Measurements from ENCODE around the gene C1orf116. TPM values are rescaled to one million over a fixed set of nuclear protein-coding genes. Genes with fewer than 3 reads are reported as not detected.

Gene C1orf116
- total and polyA plus RNA-seq, 12 donors: 0.07 to 1.5 (median 0.64) TPM

DNA sequence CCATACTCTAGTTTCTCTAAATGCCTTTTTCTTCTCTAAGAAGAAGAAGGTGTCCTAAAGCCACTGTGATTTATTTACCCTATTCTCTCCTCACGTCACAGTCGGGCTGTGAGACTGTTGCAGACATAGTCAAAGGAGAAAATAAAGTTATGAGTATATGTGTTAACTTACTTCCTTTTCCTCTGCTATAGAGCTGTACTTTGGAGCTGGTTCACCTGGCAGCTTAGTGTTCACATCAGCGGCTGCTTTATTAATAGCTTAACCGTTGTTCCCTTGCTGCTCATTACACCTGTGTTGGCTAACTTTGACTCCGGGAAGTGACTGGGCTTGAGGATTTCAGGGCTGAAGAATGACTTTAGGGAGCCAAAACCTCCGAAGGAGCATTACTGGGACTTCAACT lies 24.1 kb upstream of the C1orf116 start:
- Histone ChIP-seq H3K9me3 (no peaks in the 10 kb centered on the region), H3K4me3 (peak overlapping the region in 7 of 10 donors; percentile 1 to 23 (median 8)), H3K27ac (peak overlapping the region in 8 of 10 donors; percentile 4 to 94 (median 93)), H3K4me1 (peaks cover 8 to 77% (median 33%) of the 10 kb centered on the region in 9 donors), H3K27me3 (no peaks in the 10 kb centered on the region), H3K36me3 (peaks cover 0 to 29% (median 0%) of the 10 kb centered on the region in 9 donors)
- WGBS, 2 donors: 72 to 73% methylated on average over 6 of the region's 6 CpGs
- intact Hi-C loops (cut with DNase I): no loop called here
- DNase-seq (no peak), ATAC-seq (no peak)
- TF ChIP-seq, protein P1, sequence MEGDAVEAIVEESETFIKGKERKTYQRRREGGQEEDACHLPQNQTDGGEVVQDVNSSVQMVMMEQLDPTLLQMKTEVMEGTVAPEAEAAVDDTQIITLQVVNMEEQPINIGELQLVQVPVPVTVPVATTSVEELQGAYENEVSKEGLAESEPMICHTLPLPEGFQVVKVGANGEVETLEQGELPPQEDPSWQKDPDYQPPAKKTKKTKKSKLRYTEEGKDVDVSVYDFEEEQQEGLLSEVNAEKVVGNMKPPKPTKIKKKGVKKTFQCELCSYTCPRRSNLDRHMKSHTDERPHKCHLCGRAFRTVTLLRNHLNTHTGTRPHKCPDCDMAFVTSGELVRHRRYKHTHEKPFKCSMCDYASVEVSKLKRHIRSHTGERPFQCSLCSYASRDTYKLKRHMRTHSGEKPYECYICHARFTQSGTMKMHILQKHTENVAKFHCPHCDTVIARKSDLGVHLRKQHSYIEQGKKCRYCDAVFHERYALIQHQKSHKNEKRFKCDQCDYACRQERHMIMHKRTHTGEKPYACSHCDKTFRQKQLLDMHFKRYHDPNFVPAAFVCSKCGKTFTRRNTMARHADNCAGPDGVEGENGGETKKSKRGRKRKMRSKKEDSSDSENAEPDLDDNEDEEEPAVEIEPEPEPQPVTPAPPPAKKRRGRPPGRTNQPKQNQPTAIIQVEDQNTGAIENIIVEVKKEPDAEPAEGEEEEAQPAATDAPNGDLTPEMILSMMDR (IDR thresholded peaks at IDR 0.05): no peak

DNA sequence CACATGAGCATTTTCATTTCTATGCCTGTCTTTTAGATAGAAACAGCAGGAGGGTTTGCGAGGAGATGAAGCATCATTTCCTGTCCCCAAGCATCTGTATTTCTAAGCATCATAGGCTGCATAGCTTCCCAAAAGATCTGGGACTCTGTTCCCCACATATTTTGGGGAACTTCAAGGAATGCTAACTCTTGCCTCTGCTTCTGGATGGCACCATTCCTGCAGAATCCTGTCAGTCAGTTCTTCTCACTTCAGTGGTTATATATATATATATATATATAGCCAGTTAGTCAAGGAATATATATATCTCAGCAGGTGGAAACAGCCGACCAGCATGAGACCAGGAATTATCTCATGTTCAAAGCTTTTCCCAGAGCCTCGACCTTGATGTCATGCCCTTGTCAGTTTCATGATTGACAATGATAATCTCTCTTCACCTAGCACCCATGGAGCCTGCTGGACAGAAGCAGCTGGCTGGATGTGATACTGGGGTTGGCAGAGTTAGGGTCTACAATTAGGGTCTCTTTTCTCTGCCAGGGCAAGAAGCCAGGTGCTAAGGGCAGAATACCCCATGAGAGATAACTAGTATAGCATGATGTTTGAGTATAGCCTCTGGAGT lies 22.9 kb upstream of the C1orf116 start:
- WGBS, 2 donors: 27 to 54% methylated on average over 3 of the region's 3 CpGs
- H3K27me3 ChIP-seq: no peaks in the 10 kb centered on the region
- intact Hi-C loops (cut with DNase I): no loop called here
- TF ChIP-seq, protein P1 (IDR thresholded peaks at IDR 0.05): no peak
- H3K4me3 ChIP-seq: peak overlapping the region in 6 of 10 donors; percentile 5 to 77 (median 13)
- DNase-seq (no peak), ATAC-seq (peak in 1 of 8 donors; percentile 6)
- peaks cover 9 to 81% (median 39%) of the 10 kb centered on the region in 9 donors for H3K4me1 ChIP-seq
- H3K36me3 ChIP-seq: peaks cover 0 to 21% (median 0%) of the 10 kb centered on the region in 9 donors
- peak overlapping the region; percentile 3 to 94 (median 93) for H3K27ac ChIP-seq
- no peaks in the 10 kb centered on the region for H3K9me3 ChIP-seq

DNA sequence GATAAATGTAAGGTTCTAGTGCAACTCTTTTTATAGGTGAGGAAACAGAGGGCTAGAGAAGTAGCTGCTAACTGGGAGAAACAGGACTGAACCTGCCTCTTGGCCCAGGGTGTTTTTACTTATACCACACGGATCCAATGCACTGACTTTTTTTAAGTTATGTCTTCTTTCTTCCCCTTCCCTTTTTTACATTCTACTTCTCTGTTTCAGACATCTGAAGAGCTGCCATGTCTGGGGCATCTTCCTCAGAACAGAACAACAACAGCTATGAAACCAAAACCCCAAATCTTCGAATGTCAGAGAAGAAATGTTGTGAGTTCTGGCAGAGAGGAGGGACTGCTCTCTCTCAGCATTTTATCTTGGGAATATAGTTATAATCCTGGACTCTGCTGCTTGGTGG lies 21.9 kb upstream of the C1orf116 start:
- Histone ChIP-seq H3K36me3 (peaks cover 0 to 12% (median 0%) of the 10 kb centered on the region in 9 donors), H3K4me3 (peak overlapping the region in 6 of 10 donors; percentile 3 to 77 (median 30)), H3K27me3 (no peaks in the 10 kb centered on the region), H3K27ac (peak overlapping the region in 8 of 10 donors; percentile 86 to 94 (median 93)), H3K9me3 (no peaks in the 10 kb centered on the region), H3K4me1 (peaks cover 6 to 75% (median 36%) of the 10 kb centered on the region in 9 donors)
- 47 to 60% methylated on average over 2 of the region's 2 CpGs for WGBS, 2 donors
- TF ChIP-seq, protein P1 (IDR thresholded peaks at IDR 0.05): no peak
- DNase-seq (no peak), ATAC-seq (no peak)
- intact Hi-C loops (cut with DNase I): no loop called here

DNA sequence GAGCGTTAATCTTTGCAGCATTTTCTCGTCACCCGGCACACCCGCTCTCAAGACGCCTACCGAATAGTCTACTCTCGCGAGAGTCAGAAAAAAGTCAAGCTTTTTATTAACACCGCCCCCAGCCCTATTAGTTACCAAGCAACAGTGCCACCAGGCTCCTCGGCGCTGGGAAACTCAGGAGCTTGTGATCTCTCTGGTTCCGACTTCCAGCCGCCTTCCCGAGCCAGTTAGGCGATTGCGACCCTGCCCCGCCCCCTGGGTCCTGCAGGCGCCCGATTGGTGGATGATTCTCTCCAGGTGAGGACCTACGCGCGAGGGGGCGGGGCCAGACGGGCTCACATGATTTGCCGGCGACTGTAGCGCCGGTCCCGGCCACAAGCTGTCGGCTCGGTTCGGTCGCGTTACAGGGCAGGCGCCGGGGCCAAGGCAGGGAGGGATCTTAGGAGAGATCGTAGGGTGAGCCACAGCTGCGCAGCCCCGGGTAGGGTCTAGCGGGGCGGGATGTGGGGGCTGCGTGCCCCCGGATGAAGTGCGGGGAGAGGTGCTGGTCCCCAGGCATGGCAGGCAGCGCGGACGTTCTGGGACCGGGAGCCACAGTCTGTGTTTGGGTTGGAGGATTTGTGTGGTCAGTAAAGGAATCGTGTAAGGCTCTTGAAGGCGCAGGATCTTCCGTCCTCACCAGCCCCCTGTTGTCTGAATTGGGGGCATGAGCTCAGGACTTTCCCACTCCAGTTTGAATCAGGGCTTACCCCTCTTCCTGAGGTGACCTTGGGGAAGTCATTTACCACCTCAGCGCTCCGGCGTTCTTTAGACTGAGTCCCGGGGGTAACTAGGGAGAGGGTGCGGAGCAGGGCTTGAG lies 20.6 kb upstream of the C1orf116 start, which contains the start of gene PFKFB2:
Gene PFKFB2 (plus strand): TSS at position 365 of the 859 bp plus-strand sequence. CDS start 1,443 bp downstream, outside the sequence.
- Histone ChIP-seq H3K27ac (peak within 1 kb of the TSS; percentile 76 to 94 (median 93)), H3K4me3 (peak within 1 kb of the TSS; percentile 43 to 86 (median 70)), H3K27me3 (no peaks in the 10 kb centered on the region), H3K4me1 (peaks cover 10 to 76% (median 41%) of the 10 kb centered on the region in 9 donors), H3K9me3 (no peaks in the 10 kb centered on the region), H3K36me3 (peaks cover 0 to 24% (median 9%) of the 10 kb centered on the region in 9 donors)
- 2 to 3% methylated on average over 56 of the region's 56 CpGs for WGBS, 2 donors
- DNase-seq (peak; percentile 94 to 96), ATAC-seq (peak; percentile 82 to 94 (median 92))
- intact Hi-C loops (cut with DNase I): no loop called here
- TF ChIP-seq, protein P1 (IDR thresholded peaks at IDR 0.05): peak in 6 of 9 donors; percentile 7 to 44 (median 26)
